HCT116 (cell line): ENCODE measurements around the gene YWHAQ.

ENCODE experiments used
- CEBPB ChIP-seq: IDR thresholded peaks from 2 replicates; pipeline ENCODE4 v1.6.1; 2012; ENCODE audit warnings: low read depth
- EZH2 ChIP-seq: fragments of 200-600 bp; sonication (generic); IDR thresholded peaks from 2 replicates; pipeline ENCODE4 v1.6.1; 2017; ENCODE audit warnings: antibody characterized with exemption, mixed run types
- POLR2AphosphoS5 ChIP-seq: IDR thresholded peaks from 2 replicates; pipeline ENCODE4 v1.6.1; 2011; ENCODE audit warnings: mild to moderate bottlenecking, low read depth, low read length, moderate library complexity
- SP1 ChIP-seq: IDR thresholded peaks from 2 replicates; pipeline ENCODE4 v1.6.1; 2012; ENCODE audit warnings: low read depth
- TF ChIP-seq, protein P1 (sequence below), 3 experiments: fragments of 200-600 bp in 1 of 3; sonication (generic) in 1 of 3; IDR thresholded peaks in 2 of 3; conservative IDR thresholded peaks in 1 of 3; 2 replicates each; pipeline ENCODE4 v1.5.1; 2012 to 2017; ENCODE audit warnings: low read depth in 2 of 3, low read length in 2 of 3, antibody characterized with exemption in 1 of 3, borderline replicate concordance in 1 of 3, control low read depth in 1 of 3, mild to moderate bottlenecking in 1 of 3, mixed read lengths in 1 of 3, mixed run types in 1 of 3, moderate library complexity in 1 of 3; ENCODE audit not compliant: insufficient read depth in 1 of 3

DNA sequence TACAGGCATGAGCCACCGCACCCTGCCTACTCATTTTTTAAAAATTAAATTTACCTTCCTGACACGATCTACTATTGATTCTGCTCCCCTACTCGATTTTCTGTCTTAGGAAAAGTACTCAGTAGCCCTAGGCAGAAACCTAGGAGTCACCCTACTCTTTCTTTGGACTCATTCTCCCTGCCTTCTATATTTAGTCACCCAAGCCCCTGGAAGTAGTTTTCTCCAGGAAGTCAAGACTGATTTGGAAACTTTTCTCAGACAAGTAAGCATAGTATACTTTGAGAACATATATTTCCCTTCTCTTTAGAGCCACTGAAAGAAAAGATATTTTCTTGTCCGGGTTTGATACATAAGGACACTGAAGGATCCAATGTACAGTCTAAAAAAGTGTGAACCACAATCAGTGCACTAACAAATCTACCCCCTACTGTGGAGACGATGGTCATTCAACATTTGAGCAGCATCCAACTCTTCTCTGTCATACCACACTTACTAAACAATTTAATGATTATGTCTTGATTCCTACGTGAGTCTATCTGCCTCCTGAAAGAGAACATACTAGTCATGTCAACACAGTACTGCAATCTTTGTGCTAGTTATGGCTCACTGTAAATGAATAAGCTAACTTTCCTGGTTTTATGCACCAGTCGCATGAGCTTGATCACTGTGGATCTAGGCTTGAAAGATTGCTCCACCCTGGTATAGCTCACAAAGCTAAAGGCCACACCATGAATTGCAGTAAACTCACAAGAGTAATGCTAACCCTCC lies 19.8 kb downstream of the YWHAQ start:
- TF ChIP-seq CEBPB: no peak
- no peak for TF ChIP-seq POLR2AphosphoS5
- no peak for TF ChIP-seq EZH2
- TF ChIP-seq, protein P1, sequence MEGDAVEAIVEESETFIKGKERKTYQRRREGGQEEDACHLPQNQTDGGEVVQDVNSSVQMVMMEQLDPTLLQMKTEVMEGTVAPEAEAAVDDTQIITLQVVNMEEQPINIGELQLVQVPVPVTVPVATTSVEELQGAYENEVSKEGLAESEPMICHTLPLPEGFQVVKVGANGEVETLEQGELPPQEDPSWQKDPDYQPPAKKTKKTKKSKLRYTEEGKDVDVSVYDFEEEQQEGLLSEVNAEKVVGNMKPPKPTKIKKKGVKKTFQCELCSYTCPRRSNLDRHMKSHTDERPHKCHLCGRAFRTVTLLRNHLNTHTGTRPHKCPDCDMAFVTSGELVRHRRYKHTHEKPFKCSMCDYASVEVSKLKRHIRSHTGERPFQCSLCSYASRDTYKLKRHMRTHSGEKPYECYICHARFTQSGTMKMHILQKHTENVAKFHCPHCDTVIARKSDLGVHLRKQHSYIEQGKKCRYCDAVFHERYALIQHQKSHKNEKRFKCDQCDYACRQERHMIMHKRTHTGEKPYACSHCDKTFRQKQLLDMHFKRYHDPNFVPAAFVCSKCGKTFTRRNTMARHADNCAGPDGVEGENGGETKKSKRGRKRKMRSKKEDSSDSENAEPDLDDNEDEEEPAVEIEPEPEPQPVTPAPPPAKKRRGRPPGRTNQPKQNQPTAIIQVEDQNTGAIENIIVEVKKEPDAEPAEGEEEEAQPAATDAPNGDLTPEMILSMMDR (IDR thresholded peaks at IDR 0.05 in 2 of 3, conservative IDR thresholded peaks at IDR 0.05 in 1 of 3; ENCODE audit: borderline replicate concordance in 1 of 3, insufficient read depth in 1 of 3, low read depth in 2 of 3, low read length in 2 of 3): no peak
- no peak for TF ChIP-seq SP1
